HepG2 (cell line): ENCODE results near the gene CD68. TPM values are rescaled to one million over a fixed set of nuclear protein-coding genes. Genes with fewer than 3 reads are reported as not detected.

Source experiments
- ELF1 ChIP-seq: sonication (generic); formaldehyde crosslinking; IDR thresholded peaks from 2 replicates; pipeline ENCODE4 v1.4.0; 2020; ENCODE audit warnings: missing genetic modification reagents
- HES4 ChIP-seq: sonication (generic); formaldehyde crosslinking; IDR thresholded peaks from 2 replicates; pipeline ENCODE4 v1.9.0; 2021; ENCODE audit warnings: mild to moderate bottlenecking, missing genetic modification reagents, borderline replicate concordance
- HNF4A ChIP-seq: sonication (generic); formaldehyde crosslinking; IDR thresholded peaks from 2 replicates; pipeline ENCODE4 v1.4.0; 2020; ENCODE audit warnings: missing genetic modification reagents
- IRF9 ChIP-seq: sonication (generic); formaldehyde crosslinking; IDR thresholded peaks from 2 replicates; pipeline ENCODE4 v1.8.0; 2022; ENCODE audit warnings: missing genetic modification reagents, mild to moderate bottlenecking, borderline replicate concordance
- KLF13 ChIP-seq: sonication (generic); formaldehyde crosslinking; IDR thresholded peaks from 2 replicates; pipeline ENCODE4 v1.4.0; 2020; ENCODE audit warnings: mild to moderate bottlenecking, missing genetic modification reagents
- MXD1 ChIP-seq: sonication (generic); formaldehyde crosslinking; IDR thresholded peaks from 2 replicates; pipeline ENCODE4 v1.4.0; 2020; ENCODE audit warnings: mild to moderate bottlenecking, missing genetic modification reagents
- NFE2L1 ChIP-seq: sonication (generic); formaldehyde crosslinking; IDR thresholded peaks from 2 replicates; pipeline ENCODE4 v1.4.0; 2020; ENCODE audit warnings: missing genetic modification reagents, mild to moderate bottlenecking, borderline replicate concordance
- POLR2AphosphoS2 ChIP-seq: IDR thresholded peaks from 2 replicates; pipeline ENCODE4 v1.6.1; 2011; ENCODE audit warnings: low read depth, low read length, improper control_type of control experiment
- RARG ChIP-seq: sonication (generic); formaldehyde crosslinking; IDR thresholded peaks from 2 replicates; pipeline ENCODE4 v1.4.0; 2020; ENCODE audit warnings: low read depth, mild to moderate bottlenecking, missing genetic modification reagents
- RFXAP ChIP-seq: sonication (generic); formaldehyde crosslinking; IDR thresholded peaks from 2 replicates; pipeline ENCODE4 v1.4.0; 2020; ENCODE audit warnings: missing genetic modification reagents, borderline replicate concordance
- STAG1 ChIP-seq: sonication (generic); formaldehyde crosslinking; IDR thresholded peaks from 2 replicates; pipeline ENCODE4 v1.4.0; 2020; ENCODE audit warnings: missing genetic modification reagents
- THAP11 ChIP-seq: IDR thresholded peaks from 2 replicates; pipeline ENCODE4 v1.6.1; 2016; ENCODE audit warnings: missing biosample characterization, missing genetic modification reagents
- ZBTB14 ChIP-seq: sonication (generic); formaldehyde crosslinking; IDR thresholded peaks from 2 replicates; pipeline ENCODE4 v1.4.0; 2020; ENCODE audit warnings: missing genetic modification reagents
- ZMYM2 ChIP-seq: sonication (generic); formaldehyde crosslinking; IDR thresholded peaks from 2 replicates; pipeline ENCODE4 v1.8.0; 2022; ENCODE audit warnings: mild to moderate bottlenecking, missing genetic modification reagents
- ZNF121 ChIP-seq: sonication (generic); formaldehyde crosslinking; IDR thresholded peaks from 2 replicates; pipeline ENCODE4 v1.5.0; 2020; ENCODE audit warnings: mild to moderate bottlenecking, missing genetic modification reagents
- ZNF136 ChIP-seq: sonication (generic); formaldehyde crosslinking; IDR thresholded peaks from 2 replicates; pipeline ENCODE4 v1.8.1; 2022; ENCODE audit warnings: low read depth, mild to moderate bottlenecking, moderate library complexity, missing genetic modification reagents
- ZNF24 ChIP-seq: fragments of 450-650 bp; IDR thresholded peaks from 2 replicates; pipeline ENCODE4 v1.6.1; 2017; ENCODE audit warnings: antibody characterized with exemption, mild to moderate bottlenecking
- ZNF333 ChIP-seq: sonication (generic); formaldehyde crosslinking; IDR thresholded peaks from 2 replicates; pipeline ENCODE4 v1.4.0; 2020; ENCODE audit warnings: mild to moderate bottlenecking, missing genetic modification reagents, borderline replicate concordance
- ZNF501 ChIP-seq: sonication (generic); formaldehyde crosslinking; IDR thresholded peaks from 2 replicates; pipeline ENCODE4 v1.5.1; 2020; ENCODE audit warnings: mild to moderate bottlenecking, moderate library complexity, missing genetic modification reagents
- ZNF557 ChIP-seq: sonication (generic); formaldehyde crosslinking; IDR thresholded peaks from 2 replicates; pipeline ENCODE4 v1.4.0; 2020; ENCODE audit warnings: missing genetic modification reagents
- ZNF740 ChIP-seq: sonication (generic); formaldehyde crosslinking; IDR thresholded peaks from 2 replicates; pipeline ENCODE4 v1.4.0; 2020; ENCODE audit warnings: missing genetic modification reagents
- ZNF788 ChIP-seq: sonication (generic); formaldehyde crosslinking; IDR thresholded peaks from 2 replicates; pipeline ENCODE4 v1.5.0; 2020; ENCODE audit warnings: mild to moderate bottlenecking, missing genetic modification reagents, borderline replicate concordance
- ZSCAN20 ChIP-seq: sonication (generic); formaldehyde crosslinking; IDR thresholded peaks from 2 replicates; pipeline ENCODE4 v1.4.0; 2020; ENCODE audit warnings: missing genetic modification reagents, mild to moderate bottlenecking, borderline replicate concordance
- ZXDC ChIP-seq: sonication (generic); formaldehyde crosslinking; IDR thresholded peaks from 2 replicates; pipeline ENCODE4 v1.5.0; 2020; ENCODE audit warnings: mild to moderate bottlenecking, missing genetic modification reagents
- polyA plus RNA-seq, 8 experiments: library from polyadenylated mRNA; depleted of rRNA in 3 of 8; stranded (reverse) in 7 of 8; unstranded in 1 of 8; fragments of >200 nt; fragmentation: Illumina TruSeq in 4 of 8; extraction: Trizol in 4 of 8; gene quantifications; 2 replicates each; pipeline versions ENCODE4 v1.2.1 to v1.2.3, GENCODE V29; 2011 to 2016; ENCODE audit warnings: low read depth in 4 of 8, missing spikeins in 1 of 8, mixed read lengths in 1 of 8; ENCODE audit not compliant: insufficient read depth in 1 of 8
- total RNA-seq, 5 experiments: library from RNA; depleted of rRNA; stranded (reverse); fragments of >200 nt; fragmentation: Illumina TruSeq; extraction: Trizol; gene quantifications; 2 replicates each; pipeline ENCODE4 v1.2.3, GENCODE V29; 2016; ENCODE audit warnings: low read depth in 1 of 5

Gene CD68
- total and polyA plus RNA-seq, 2 of the 13 experiments (the other 11 are each of a cell fraction or from before 2014, with no cell fraction given), result 10.3 to 104 TPM

GRCh38 chr17:7561028-7561575 lies 18.3 kb upstream of the CD68 start (continued):
- TF ChIP-seq ZBTB14, result no peak
- TF ChIP-seq MXD1 (CRISPR knock-in tag), result peak; percentile 76
- 0 out of 2 replicates have a peak, but pooled peaks have one; percentile 22 for TF ChIP-seq ZXDC (CRISPR knock-in tag)
- TF ChIP-seq ZMYM2 (CRISPR knock-in tag), result no peak
- TF ChIP-seq IRF9 (CRISPR knock-in tag), result no peak
- no peak for TF ChIP-seq THAP11
- no peak for TF ChIP-seq ZNF121 (CRISPR knock-in tag)
- TF ChIP-seq ZNF788 (CRISPR knock-in tag), result no peak
- no peak for TF ChIP-seq ZSCAN20
- TF ChIP-seq KLF13, result no peak
- TF ChIP-seq RFXAP (CRISPR knock-in tag), result peak; percentile 58; the same call in 1 of the 2 replicates
- TF ChIP-seq HNF4A (CRISPR knock-in tag), result peak; percentile 69
- TF ChIP-seq NFE2L1, result no peak
- TF ChIP-seq ZNF333, result 0 out of 2 replicates have a peak, but pooled peaks have one; percentile 82
- TF ChIP-seq POLR2AphosphoS2, result no peak
- TF ChIP-seq ZNF136 (CRISPR knock-in tag), result no peak
- TF ChIP-seq ZNF740 (CRISPR knock-in tag), result no peak
- TF ChIP-seq RARG, result no peak
- peak; percentile 86 for TF ChIP-seq STAG1 (CRISPR knock-in tag)
- peak; percentile 67; the same call in 1 of the 2 replicates for TF ChIP-seq ZNF501 (CRISPR knock-in tag)
- TF ChIP-seq ELF1, result 0 out of 2 replicates have a peak, but pooled peaks have one; percentile 16
- no peak for TF ChIP-seq ZNF557
- TF ChIP-seq ZNF24, result no peak
- no peak for TF ChIP-seq HES4 (CRISPR knock-in tag)
